Fibroblast of upper back skin (primary cell): ENCODE results near the gene AKAP6.

Experiments
- DNase-seq: peaks from one replicate; pipeline ENCODE4 v3.0.0-alpha.2; 2013

AKAP6 gene

DNA sequence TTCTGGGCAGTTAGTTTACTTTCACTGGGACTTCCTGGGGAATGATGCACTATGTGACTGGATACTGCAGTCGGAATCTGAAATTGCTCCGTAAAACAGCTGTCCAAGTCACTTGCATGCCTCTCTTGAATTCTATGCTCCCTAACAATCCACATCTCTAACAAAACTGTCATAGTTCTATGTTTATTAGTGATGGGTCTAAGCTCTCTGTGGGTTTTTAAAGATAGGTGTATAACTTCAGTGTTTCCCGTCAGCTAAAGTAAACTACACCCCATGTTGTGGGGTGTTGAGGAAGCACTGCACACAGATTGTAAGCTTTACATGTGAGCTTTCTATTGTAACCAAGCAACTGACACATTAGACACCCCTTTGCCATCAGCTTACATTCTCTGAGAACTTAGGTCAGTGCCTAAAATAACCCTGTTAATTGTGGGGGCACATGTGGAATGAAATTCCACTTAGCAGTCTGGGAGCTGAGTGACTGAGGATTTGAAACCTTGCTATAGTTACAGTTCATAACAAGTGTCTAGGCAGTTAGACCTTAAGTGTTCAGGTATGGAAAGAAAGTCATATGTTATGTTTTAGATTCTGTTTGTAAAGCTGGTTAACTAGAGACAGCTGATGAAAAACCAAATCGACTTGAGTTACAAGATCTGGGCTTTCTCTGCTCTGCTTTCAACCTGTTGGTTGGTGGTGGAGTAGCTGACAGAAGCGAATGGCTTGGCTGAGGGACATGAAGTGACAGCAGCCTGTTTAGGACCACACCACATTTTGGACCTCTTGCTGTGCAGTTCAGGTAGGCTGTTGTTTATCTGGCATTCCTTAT lies 165.7 kb downstream of the AKAP6 start:
- peak; percentile 47 for DNase-seq

DNA sequence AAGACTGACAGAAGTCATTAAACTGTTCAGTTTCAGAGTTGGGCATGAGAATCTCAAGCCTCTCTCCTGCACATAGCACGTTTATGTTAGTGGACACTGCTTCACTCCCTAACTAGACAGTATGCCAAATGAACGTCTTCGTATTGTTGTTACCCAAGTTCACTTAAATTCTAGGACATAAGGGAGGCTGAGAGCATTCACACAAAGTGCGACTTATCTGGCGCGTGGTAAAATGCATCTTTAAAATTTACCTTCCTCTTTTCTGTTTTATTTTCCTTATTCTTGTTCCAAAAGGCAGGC lies 166.3 kb downstream of the AKAP6 start:
- no peak for DNase-seq

GRCh38 chr14:32497248-32497647 lies 168.2 kb downstream of the AKAP6 start:
- DNase-seq, result peak; percentile 67

DNA sequence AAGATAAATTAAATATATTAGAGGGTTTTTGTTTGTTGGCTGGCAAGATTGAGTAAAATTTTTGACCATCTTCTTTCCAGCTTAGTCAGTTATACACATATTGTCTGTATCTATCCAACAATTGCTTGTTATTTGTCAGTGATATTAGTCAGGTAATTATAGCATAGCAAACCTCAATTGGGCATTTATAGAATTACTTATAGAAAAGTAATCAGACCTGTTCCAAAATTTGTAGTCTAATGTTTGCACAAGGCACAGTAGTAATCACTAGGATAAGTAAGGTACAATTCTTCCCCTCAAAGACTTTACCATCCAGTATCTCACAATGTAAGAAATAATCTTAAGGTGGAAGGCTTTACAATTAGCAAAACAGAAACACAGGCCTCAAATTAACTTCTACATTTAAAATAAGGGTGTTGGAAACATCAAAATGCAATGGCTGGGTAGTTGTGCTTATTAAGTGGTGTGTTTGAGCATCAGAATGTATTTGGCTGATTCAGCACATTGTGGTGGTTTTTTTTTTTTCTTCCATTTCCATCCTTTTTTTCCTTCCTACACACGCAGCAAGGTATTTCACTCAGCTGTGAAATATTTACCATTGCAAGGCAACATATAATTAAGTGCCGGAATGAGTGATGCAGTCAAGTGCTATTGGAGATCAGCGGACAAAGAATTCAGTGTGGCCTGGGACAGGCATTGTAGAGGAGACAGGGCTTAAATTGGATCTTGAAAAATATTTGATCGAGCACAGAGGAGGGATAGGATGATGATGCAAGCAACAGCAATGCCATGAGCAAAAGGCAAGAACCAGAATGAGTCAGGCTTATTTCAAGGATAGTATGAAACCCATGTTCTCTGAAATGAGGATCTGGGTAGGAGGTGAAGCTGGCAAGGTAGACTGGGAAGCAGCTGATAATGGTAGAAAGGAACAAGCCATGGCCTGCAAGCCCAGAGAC lies 178.2 kb downstream of the AKAP6 start:
- DNase-seq, result peak; percentile 97

DNA sequence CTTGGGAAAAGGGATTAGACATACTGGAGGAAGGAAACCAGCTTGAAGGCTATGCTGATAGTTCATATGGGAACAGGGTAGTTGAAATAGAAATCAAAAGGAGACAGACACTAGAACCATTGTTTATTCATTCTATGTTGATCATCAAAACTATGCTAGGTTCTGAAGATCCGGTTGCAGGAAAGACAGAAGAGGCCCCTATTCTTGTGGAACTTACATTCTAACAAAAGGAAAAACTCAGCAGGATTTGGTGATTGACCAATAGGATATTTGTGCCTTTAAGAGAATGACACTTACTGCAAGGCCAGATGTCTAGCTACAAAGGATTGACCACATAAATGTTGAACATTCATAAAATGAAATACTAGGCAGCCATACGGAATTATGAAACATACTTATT lies 179.2 kb downstream of the AKAP6 start:
- peak; percentile 72 for DNase-seq

DNA sequence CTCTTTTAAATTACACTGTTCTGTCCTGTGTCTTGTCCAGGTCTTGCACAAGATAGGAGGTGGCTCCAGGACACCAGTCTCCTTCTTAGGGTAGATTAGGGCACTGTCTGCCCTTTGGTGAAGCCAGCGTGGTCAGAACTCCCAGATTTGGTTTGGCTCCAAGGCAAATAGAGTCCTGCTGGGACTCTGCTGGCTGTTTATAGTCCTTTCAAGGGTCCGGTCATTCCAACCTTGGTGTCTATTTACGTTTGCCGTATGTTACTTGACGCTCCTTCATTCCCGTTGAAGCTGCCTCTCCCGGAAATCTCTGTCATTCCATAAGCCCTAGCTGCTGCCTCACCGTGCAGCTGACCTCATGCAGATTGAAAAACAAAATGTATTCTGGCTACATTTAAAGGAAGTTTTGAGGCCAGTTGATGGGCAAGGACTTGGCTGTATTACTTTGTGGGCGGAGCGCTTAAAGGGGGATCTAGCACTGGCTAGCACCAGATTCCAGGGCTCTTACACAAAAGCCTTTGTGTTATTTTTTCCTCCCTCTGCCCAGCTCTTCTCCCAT lies 180.6 kb downstream of the AKAP6 start:
- DNase-seq, result peak; percentile 96

GRCh38 chr14:32510815-32511214 lies 181.7 kb downstream of the AKAP6 start:
- DNase-seq, result no peak

GRCh38 chr14:32512348-32512747 lies 183.2 kb downstream of the AKAP6 start:
- peak; percentile 20 for DNase-seq

DNA sequence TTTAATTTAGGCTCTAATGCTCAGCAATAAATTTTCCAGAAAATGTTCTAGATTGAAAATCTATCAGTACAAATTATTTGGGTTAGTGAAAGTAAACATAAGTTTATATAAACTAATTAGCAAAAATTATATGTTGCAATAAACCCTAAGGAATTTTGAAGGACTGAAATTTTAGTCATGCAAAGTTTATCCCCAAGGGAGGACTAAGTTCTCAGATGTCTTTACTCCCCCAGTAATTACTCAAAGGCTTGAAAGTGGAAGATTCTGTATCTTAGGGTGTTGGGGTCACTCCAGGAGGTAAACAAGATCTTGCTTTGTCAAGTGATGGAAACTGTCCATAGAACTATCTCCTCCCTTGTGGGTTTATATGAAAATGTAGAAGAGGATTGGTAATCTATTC lies 183.7 kb downstream of the AKAP6 start:
- peak; percentile 18 for DNase-seq

- DNase-seq, result peak; percentile 40
Measured at GRCh38 chr14:32513571-32514009, 184.5 kb downstream of the AKAP6 start.

DNA sequence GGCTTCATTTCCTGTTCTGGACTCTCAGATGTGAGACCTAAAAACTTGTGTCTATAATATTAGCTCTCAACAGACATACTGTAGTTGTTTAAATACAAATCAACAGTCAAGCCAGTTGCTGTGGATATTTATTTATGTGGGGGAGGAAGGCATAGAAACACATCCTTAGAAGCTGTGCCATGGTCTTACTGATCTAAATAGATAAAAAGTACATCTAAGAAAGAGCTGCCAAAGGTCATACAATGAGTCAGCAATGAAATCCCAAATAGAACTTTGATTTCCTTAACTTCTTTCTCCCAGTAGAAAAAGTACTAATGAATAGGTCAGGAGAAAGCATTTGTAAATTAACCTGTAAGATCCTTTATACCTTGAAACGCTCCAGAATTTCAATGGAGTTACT lies 185.1 kb downstream of the AKAP6 start:
- no peak for DNase-seq

DNA sequence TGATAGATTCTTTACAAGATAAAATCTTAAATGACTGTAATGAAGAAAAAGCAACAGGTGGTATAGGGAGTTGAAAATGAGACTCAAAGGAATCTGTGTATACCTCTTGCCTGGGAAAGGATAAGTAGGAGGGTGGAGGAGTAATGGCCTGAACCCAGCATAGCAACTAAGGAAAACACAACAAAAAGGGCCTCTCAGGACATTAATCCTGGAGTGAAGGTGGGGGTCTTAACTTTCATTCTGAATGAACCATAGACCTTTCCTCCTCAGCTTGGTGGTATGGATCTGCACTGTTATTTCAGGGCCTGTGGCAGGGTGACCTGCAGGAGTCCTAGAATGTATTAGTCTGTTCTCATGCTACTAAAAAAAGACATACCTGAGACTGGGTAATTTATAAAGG lies 185.6 kb downstream of the AKAP6 start:
- no peak for DNase-seq

DNA sequence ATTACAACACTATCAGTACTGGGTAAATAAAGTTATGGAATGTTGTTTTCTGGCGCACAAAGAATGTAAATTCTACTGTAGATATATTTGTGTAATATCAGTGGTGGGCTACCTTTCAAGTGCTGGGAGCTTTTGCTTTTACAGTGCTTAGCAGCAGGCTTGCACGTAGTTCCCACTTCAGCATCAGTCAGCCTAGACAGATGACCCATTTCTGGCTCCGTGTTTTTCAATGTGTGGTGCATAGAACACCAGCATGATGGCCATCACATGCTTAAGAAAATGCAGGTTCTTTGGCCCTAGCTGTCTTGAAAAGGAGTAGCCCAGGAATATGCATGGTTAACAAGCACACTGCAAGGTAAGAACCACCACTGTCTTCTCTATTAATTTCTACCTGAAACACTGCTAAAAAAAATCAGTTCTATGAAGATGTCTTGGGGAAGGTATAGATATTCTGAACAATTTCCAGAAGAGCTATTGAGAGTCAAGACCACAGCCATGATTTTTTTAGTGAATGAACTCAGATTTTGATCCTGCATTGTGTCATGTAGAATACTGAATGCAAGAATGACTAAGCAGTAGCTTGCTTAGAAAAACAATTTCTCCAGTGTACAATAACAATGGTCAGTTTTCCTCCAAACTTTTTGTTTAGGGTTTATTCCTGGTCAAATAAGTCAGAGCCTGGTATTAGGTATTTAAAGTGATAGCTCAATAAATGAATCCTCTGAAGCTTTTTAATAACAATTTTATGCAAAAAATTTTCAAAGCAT lies 195.7 kb downstream of the AKAP6 start:
- no peak for DNase-seq

DNA sequence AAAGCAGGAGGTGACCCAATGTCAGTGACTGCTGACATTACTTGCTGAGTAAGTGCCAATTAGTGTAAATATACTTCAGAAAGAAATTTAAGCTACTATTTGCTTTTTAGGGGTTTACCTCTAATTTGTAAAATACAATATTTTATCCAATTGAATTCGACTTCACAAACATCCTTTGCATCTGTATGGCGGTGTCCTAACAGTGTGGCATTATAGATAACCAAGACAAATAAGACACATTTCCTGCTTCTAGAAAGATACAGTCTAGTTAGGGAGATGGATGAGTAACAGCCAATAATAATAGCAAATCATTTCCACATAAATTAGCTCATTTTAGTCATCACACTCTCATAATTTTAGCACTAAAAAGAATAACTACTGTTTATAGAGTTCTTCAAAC lies 196.5 kb downstream of the AKAP6 start:
- DNase-seq, result no peak

DNA sequence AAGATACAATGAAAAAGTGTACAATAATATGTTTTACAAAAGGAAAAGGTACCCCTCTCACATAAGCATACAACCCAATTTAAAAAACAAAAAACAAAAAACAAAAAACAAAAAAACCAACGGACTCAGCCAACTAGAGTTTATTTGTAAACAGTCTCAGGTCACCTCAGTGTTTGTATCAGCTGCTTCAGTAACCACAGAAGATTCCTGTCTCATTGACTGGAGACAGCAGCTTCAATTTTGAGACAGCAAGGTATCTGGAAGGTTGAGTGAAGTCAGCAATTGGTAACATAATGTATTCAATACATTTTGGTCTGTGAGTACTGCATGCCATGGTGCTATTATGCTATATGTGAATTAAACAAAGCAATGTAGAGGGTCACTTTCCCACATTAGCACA lies 201.7 kb downstream of the AKAP6 start:
- DNase-seq, result no peak

- no peak for DNase-seq
Measured at GRCh38 chr14:32531942-32532515, 202.9 kb downstream of the AKAP6 start.

- no peak for DNase-seq
Measured at GRCh38 chr14:32534145-32534544, 205.0 kb downstream of the AKAP6 start.

- no peak for DNase-seq
Measured at GRCh38 chr14:32536175-32536574, 207.1 kb downstream of the AKAP6 start.

GRCh38 chr14:32537166-32537565 lies 208.1 kb downstream of the AKAP6 start:
- no peak for DNase-seq

DNA sequence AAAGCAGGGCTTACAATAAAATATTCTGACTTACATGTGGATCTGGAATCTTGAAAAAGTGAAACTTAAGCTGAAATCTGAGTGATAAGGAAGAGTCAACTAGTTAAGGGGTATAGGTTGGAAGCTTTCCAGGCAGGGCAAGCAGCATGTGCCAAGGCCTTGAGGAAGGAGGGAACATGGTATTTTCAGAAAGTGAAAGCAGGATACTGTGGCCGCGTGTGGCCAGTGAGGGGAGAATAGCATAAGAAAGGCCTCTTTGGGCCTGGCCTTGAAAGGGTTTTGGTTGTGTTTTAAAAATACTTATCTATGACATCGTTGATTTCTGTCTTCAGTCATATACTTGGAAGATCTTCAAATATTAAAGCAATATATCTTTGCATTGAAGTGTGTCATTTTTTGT lies 213.4 kb downstream of the AKAP6 start:
- DNase-seq, result no peak

DNA sequence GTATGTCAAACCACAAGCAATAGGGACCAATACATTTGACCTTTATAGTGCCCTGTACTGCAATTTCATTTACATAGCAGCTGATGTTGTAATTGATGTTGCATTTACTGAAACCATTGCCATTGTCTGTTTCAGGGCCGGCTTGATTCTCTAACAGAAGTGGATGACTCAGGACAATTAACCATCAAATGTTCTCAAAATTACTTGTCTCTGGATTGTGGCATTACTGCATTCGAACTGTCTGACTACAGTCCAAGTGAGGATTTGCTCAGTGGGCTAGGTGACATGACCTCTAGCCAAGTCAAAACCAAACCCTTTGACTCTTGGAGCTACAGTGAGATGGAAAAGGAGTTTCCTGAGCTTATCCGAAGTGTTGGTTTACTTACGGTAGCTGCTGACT lies 216.0 kb downstream of the AKAP6 start:
- DNase-seq, result no peak

GRCh38 chr14:32545506-32546210 lies 216.6 kb downstream of the AKAP6 start:
- DNase-seq, result no peak
